ENCODE results near the gene RPS15. TPM values are rescaled to one million over a fixed set of nuclear protein-coding genes. Genes with fewer than 3 reads are reported as not detected.
A peak's percentile ranks its signal among the peaks of the same experiment; 100 is the strongest.

The RPS15 gene
- total and polyA plus RNA-seq, 9 of the 15 experiments (the other 6 are each of a cell fraction or from before 2014, with no cell fraction given) = 605 to 2,791 (median 957) TPM

GRCh38 chr19:1475751-1476437 lies 37.7 kb downstream of the RPS15 start:
- POLR2A ChIA-PET = interaction anchor here (1.1 to 2.3 kb wide), 2 partner anchors 13 to 15 kb away, joined by 5 to 6 read pairs; partner anchors contain the start of gene REEP6
- H3K4me3 ChIP-seq = no peak overlapping the region
- intact Hi-C loops (cut with micrococcal nuclease) (no loop called here), in situ Hi-C loops (cut with MboI) (no loop called here)
- H3K9me3 ChIP-seq (replicated peaks; ENCODE audit: control insufficient read depth, insufficient read depth, low read depth, low read length) = no peaks in the 10 kb centered on the region; the same call in 1 of the 2 replicates
- H2AFZ ChIP-seq (ENCODE audit: low read depth, low read length) = no peak overlapping the region
- FAIRE-seq (no peak), ATAC-seq (no peak), DNase-seq (ENCODE audit: extremely low read depth in 1 of 4, low spot score in 3 of 4) (no peak)
- CTCF ChIA-PET (ENCODE audit: low intra/inter-chr PET ratio) = no interaction called here
- no TSS peak for BruUV-seq (replicated peaks)
- peaks cover 54% of the 10 kb centered on the region for H3K79me2 ChIP-seq (ENCODE audit: control insufficient read depth, insufficient read depth, low read length)
- TF ChIP-seq RBFOX2 (IDR thresholded peaks at IDR 0.05; ENCODE audit: low read depth, low read length) = peak; percentile 51
- TF ChIP-seq ETS2 (tag; IDR thresholded peaks at IDR 0.05; ENCODE audit: borderline replicate concordance, poor library complexity, severe bottlenecking) = no peak
- no peak for TF ChIP-seq RBM15 (IDR thresholded peaks at IDR 0.05; ENCODE audit: insufficient read depth, low read length)
- 0 out of 2 replicates have a peak, but pooled peaks have one; percentile 8 for TF ChIP-seq POLR2A (conservative IDR thresholded peaks at IDR 0.05)
- TF ChIP-seq MITF (IDR thresholded peaks at IDR 0.05) = no peak
- no peak for TF ChIP-seq FOXP1 (CRISPR knock-in tag; IDR thresholded peaks at IDR 0.05)
- TF ChIP-seq XRCC4 (IDR thresholded peaks at IDR 0.05; ENCODE audit: extremely low read depth, insufficient read depth, insufficient read length) = no peak
- no peak for TF ChIP-seq HDAC3 (IDR thresholded peaks at IDR 0.05; ENCODE audit: borderline replicate concordance, partially characterized antibody)
- no peak for TF ChIP-seq ZFP1 (CRISPR knock-in tag; IDR thresholded peaks at IDR 0.05)
- TF ChIP-seq POLR2G (IDR thresholded peaks at IDR 0.05; ENCODE audit: low read depth, low read length) = peak; percentile 71
- TF ChIP-seq, protein P1, sequence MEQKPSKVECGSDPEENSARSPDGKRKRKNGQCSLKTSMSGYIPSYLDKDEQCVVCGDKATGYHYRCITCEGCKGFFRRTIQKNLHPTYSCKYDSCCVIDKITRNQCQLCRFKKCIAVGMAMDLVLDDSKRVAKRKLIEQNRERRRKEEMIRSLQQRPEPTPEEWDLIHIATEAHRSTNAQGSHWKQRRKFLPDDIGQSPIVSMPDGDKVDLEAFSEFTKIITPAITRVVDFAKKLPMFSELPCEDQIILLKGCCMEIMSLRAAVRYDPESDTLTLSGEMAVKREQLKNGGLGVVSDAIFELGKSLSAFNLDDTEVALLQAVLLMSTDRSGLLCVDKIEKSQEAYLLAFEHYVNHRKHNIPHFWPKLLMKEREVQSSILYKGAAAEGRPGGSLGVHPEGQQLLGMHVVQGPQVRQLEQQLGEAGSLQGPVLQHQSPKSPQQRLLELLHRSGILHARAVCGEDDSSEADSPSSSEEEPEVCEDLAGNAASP (IDR thresholded peaks at IDR 0.05) = no peak
- peaks cover 33% of the 10 kb centered on the region; the same call in 2 of the 3 replicates for H3K36me3 ChIP-seq (ENCODE audit: control insufficient read depth, insufficient read depth, low read length)
- 89% methylated on average over 22 of the region's 31 CpGs for WGBS (ENCODE audit: insufficient coverage, low coverage, missing lambda C conversion rate)
- H4K20me1 ChIP-seq (replicated peaks; ENCODE audit: control insufficient read depth, insufficient read depth, low read length) = peaks cover 18% of the 10 kb centered on the region
- no peak overlapping the region for H3K4me2 ChIP-seq (ENCODE audit: insufficient read depth, low read length)
- no peaks in the 10 kb centered on the region for H3K9me1 ChIP-seq (ENCODE audit: control insufficient read depth, insufficient read depth, low read length)
- no peak overlapping the region for H3K27ac ChIP-seq (ENCODE audit: extremely low read depth, low read depth, low read length)
- no peaks in the 10 kb centered on the region for H3K27me3 ChIP-seq (ENCODE audit: control insufficient read depth in 2 of 2, insufficient read depth in 2 of 2, low read length in 2 of 2)
- peaks cover 11 to 83% of the 10 kb centered on the region in 2 experiments for H3K4me1 ChIP-seq (replicated peaks in 1 of 2; ENCODE audit: control insufficient read depth in 2 of 2, insufficient read depth in 2 of 2, low read length in 2 of 2)
- H3K9ac ChIP-seq (ENCODE audit: insufficient read depth in 1 of 2, low read depth in 2 of 2, low read length in 2 of 2) = peak overlapping the region in 1 of 2 experiments; percentile 74; a peak in 2 of 4 replicates

Measured in K562 (cell line).